ENCODE measurements around the gene TMEM203.

GRCh38 chr9:137236238-137236935 lies 30.9 kb upstream of the TMEM203 start:
- TF ChIP-seq, protein P1, sequence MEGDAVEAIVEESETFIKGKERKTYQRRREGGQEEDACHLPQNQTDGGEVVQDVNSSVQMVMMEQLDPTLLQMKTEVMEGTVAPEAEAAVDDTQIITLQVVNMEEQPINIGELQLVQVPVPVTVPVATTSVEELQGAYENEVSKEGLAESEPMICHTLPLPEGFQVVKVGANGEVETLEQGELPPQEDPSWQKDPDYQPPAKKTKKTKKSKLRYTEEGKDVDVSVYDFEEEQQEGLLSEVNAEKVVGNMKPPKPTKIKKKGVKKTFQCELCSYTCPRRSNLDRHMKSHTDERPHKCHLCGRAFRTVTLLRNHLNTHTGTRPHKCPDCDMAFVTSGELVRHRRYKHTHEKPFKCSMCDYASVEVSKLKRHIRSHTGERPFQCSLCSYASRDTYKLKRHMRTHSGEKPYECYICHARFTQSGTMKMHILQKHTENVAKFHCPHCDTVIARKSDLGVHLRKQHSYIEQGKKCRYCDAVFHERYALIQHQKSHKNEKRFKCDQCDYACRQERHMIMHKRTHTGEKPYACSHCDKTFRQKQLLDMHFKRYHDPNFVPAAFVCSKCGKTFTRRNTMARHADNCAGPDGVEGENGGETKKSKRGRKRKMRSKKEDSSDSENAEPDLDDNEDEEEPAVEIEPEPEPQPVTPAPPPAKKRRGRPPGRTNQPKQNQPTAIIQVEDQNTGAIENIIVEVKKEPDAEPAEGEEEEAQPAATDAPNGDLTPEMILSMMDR (IDR thresholded peaks at IDR 0.05; ENCODE audit: low read depth, low read length) = peak; percentile 93
- no peak for TF ChIP-seq EZH2phosphoT487 (IDR thresholded peaks at IDR 0.05; ENCODE audit: low read depth)

Data from OCI-LY3 (cell line).